Measurements from ENCODE around the gene BRD7. TPM values are rescaled to one million over a fixed set of nuclear protein-coding genes. Genes with fewer than 3 reads are reported as not detected.

BRD7 gene
- total and polyA plus RNA-seq, 4 donors: 13.3 to 34.3 (median 14.1) TPM

GRCh38 chr16:50359626-50360025, 9.2 kb downstream of the BRD7 start (continued):
- TF ChIP-seq CTCF (IDR thresholded peaks at IDR 0.05; ENCODE audit: low read depth, low read length, missing input control) (no peak), RXRA (IDR thresholded peaks at IDR 0.05) (no peak), GABPA (IDR thresholded peaks at IDR 0.05 in 1 of 2, conservative IDR thresholded peaks at IDR 0.05 in 1 of 2) (no peak), FOXA1 (IDR thresholded peaks at IDR 0.05) (no peak), YY1 (IDR thresholded peaks at IDR 0.05) (no peak), JUND (IDR thresholded peaks at IDR 0.05) (no peak), HNF4A (conservative IDR thresholded peaks at IDR 0.05) (no peak), NR2F2 (IDR thresholded peaks at IDR 0.05) (no peak), RAD21 (IDR thresholded peaks at IDR 0.05) (no peak)

- TF ChIP-seq YY1 (IDR thresholded peaks at IDR 0.05): no peak
- peak; percentile 72 to 73 for TF ChIP-seq RAD21 (IDR thresholded peaks at IDR 0.05)
- no peak for TF ChIP-seq EGR1 (IDR thresholded peaks at IDR 0.05; ENCODE audit: low read depth in 2 of 2)
- TF ChIP-seq TAF1 (conservative IDR thresholded peaks at IDR 0.05): no peak
- no peak for TF ChIP-seq ATF3 (IDR thresholded peaks at IDR 0.05)
- no peak for TF ChIP-seq RXRA (IDR thresholded peaks at IDR 0.05)
- peak; percentile 43 for TF ChIP-seq CTCF (IDR thresholded peaks at IDR 0.05; ENCODE audit: low read depth, low read length, missing input control)
- 77% methylated on average over 11 of the region's 11 CpGs for WGBS
- peaks cover 0 to 22% (median 15%) of the 10 kb centered on the region in 4 donors for H3K36me3 ChIP-seq (ENCODE audit: control insufficient read depth in 4 of 4, insufficient read depth in 3 of 4, low read depth in 1 of 4, low read length in 3 of 4)
- H3K4me3 ChIP-seq (ENCODE audit: low read depth in 1 of 3, low read length in 3 of 3): no peak overlapping the region
- no peak for DNase-seq (ENCODE audit: low spot score)
- H3K27me3 ChIP-seq (ENCODE audit: control insufficient read depth in 4 of 4, insufficient read depth in 4 of 4, low read length in 3 of 4): no peaks in the 10 kb centered on the region
- no peak overlapping the region for H3K27ac ChIP-seq (ENCODE audit: low read depth in 1 of 2, low read length in 2 of 2)
- peaks cover 0 to under 1% (median 0%) of the 10 kb centered on the region in 4 donors for H3K4me1 ChIP-seq (ENCODE audit: control insufficient read depth in 4 of 4, insufficient read depth in 4 of 4, low read length in 3 of 4)
- H3K9me3 ChIP-seq (ENCODE audit: control insufficient read depth in 4 of 4, low read length in 3 of 4): no peaks in the 10 kb centered on the region
- H3K9ac ChIP-seq (ENCODE audit: low read depth in 1 of 2, low read length in 2 of 2): no peak overlapping the region
These were observed 13.9 kb downstream of the BRD7 start for GRCh38 chr16:50354629-50355456.

GRCh38 chr16:50354082-50354481, 14.7 kb downstream of the BRD7 start:
- no peak for DNase-seq (ENCODE audit: low spot score)
- Histone ChIP-seq H3K27ac (ENCODE audit: low read depth in 1 of 2, low read length in 2 of 2) (peak overlapping the region in 1 of 2 donors; percentile 2), H3K27me3 (ENCODE audit: control insufficient read depth in 4 of 4, insufficient read depth in 4 of 4, low read length in 3 of 4) (no peaks in the 10 kb centered on the region), H3K9ac (ENCODE audit: low read depth in 1 of 2, low read length in 2 of 2) (no peak overlapping the region), H3K9me3 (ENCODE audit: control insufficient read depth in 4 of 4, low read length in 3 of 4) (no peaks in the 10 kb centered on the region), H3K4me1 (ENCODE audit: control insufficient read depth in 4 of 4, insufficient read depth in 4 of 4, low read length in 3 of 4) (no peaks in the 10 kb centered on the region), H3K4me3 (ENCODE audit: low read depth in 1 of 3, low read length in 3 of 3) (no peak overlapping the region), H3K36me3 (ENCODE audit: control insufficient read depth in 4 of 4, insufficient read depth in 3 of 4, low read depth in 1 of 4, low read length in 3 of 4) (peaks cover 0 to 28% (median 20%) of the 10 kb centered on the region in 4 donors)
- WGBS: 23% methylated on average over 1 of the region's 1 CpG
- TF ChIP-seq TAF1 (conservative IDR thresholded peaks at IDR 0.05): no peak
- TF ChIP-seq EGR1 (IDR thresholded peaks at IDR 0.05; ENCODE audit: low read depth in 2 of 2): no peak
- no peak for TF ChIP-seq ATF3 (IDR thresholded peaks at IDR 0.05)
- no peak for TF ChIP-seq CTCF (IDR thresholded peaks at IDR 0.05; ENCODE audit: low read depth, low read length, missing input control)

Data from liver (tissue), 9 donors.